Activated gamma-delta T cell treated with Interleukin-2 at 50 U/mL for 16 hours (primary cell): ENCODE results near the gene SLC25A1.

ENCODE experiments used
- DNase-seq: peaks from one replicate; pipeline ENCODE4 v3.0.0-alpha.2; 2020

The SLC25A1 gene

GRCh38 chr22:19134176-19134831 lies 44.2 kb downstream of the SLC25A1 start:
- no peak for DNase-seq

- no peak for DNase-seq
Observed at GRCh38 chr22:19133561-19133960, 45.0 kb downstream of the SLC25A1 start.

GRCh38 chr22:19132693-19133400 lies 45.7 kb downstream of the SLC25A1 start:
- DNase-seq, result no peak

GRCh38 chr22:19132153-19132552 lies 46.4 kb downstream of the SLC25A1 start:
- DNase-seq, result no peak

- DNase-seq, result no peak
Observed at GRCh38 chr22:19131685-19132015, 46.9 kb downstream of the SLC25A1 start.

GRCh38 chr22:19130959-19131684 lies 47.4 kb downstream of the SLC25A1 start, which contains the start of gene TSSK2:
Gene TSSK2 (plus strand): TSS chr22:19131308. CDS start chr22:19131400, 92 bp downstream.
- no peak for DNase-seq

GRCh38 chr22:19129871-19130270 lies 48.7 kb downstream of the SLC25A1 start:
- no peak for DNase-seq

GRCh38 chr22:19128946-19129727 lies 49.4 kb downstream of the SLC25A1 start:
- DNase-seq, result no peak

- no peak for DNase-seq
Observed at GRCh38 chr22:19128009-19128401, 50.5 kb downstream of the SLC25A1 start.

GRCh38 chr22:19127329-19128008 lies 51.1 kb downstream of the SLC25A1 start:
- no peak for DNase-seq

- no peak for DNase-seq
Observed at GRCh38 chr22:19126309-19127273, 51.9 kb downstream of the SLC25A1 start.
